Thoracic aorta (tissue), 2 donors: Measurements from ENCODE around the gene ATP5MG. TPM values are rescaled to one million over a fixed set of nuclear protein-coding genes. Genes with fewer than 3 reads are reported as not detected.

Source experiments
- ATAC-seq: fragments of 150-250 bp; one replicate; pipeline ENCODE4 v1.8.0; 2017; ENCODE audit warnings: low read depth; ENCODE audit not compliant: insufficient number of reproducible peaks, low FRiP score
- DNase-seq: peaks from one replicate; pipeline ENCODE4 v3.0.0-alpha.2; 2020; ENCODE audit warnings: low spot score
- H3K27ac ChIP-seq, 2 donors: fragments of 200-600 bp; sonication (generic); 1 replicate in 1 of 2; 2 replicates in 1 of 2; pipeline ENCODE4 v1.5.1; 2016; ENCODE audit warnings: mild to moderate bottlenecking in 2 of 2, moderate library complexity in 2 of 2
- H3K27me3 ChIP-seq: fragments of 200-600 bp; sonication (generic); replicated peaks from 2 replicates; pipeline ENCODE4 v1.6.0; 2016; ENCODE audit warnings: mild to moderate bottlenecking; ENCODE audit not compliant: insufficient read depth
- H3K36me3 ChIP-seq: fragments of 200-600 bp; sonication (generic); one replicate; pipeline ENCODE4 v1.5.1; 2016
- H3K4me1 ChIP-seq, 2 donors: fragments of 200-600 bp; sonication (generic); 1 replicate in 1 of 2; 2 replicates in 1 of 2; pipeline versions ENCODE4 v1.5.1 to v1.6.0; 2016; ENCODE audit warnings: low read depth in 2 of 2, mild to moderate bottlenecking in 1 of 2; ENCODE audit not compliant: control insufficient read depth in 1 of 2
- H3K4me3 ChIP-seq: fragments of 200-600 bp; sonication (generic); 2 replicates; pipeline ENCODE4 v1.5.1; 2016; ENCODE audit warnings: mild to moderate bottlenecking
- H3K9me3 ChIP-seq: fragments of 200-600 bp; sonication (generic); 2 replicates; pipeline ENCODE4 v1.5.1; 2016
- total RNA-seq, 2 donors: library from RNA; depleted of rRNA; stranded (reverse); fragments of >200 nt; gene quantifications; one replicate each; pipeline versions ENCODE4 v1.1.0 to v1.2.3, GENCODE V29; 2016
- TF ChIP-seq, protein P1 (sequence below): fragments of 200-600 bp; sonication (generic); IDR thresholded peaks from one replicate; pipeline ENCODE4 v1.5.1; 2019; ENCODE audit warnings: antibody characterized with exemption

Gene ATP5MG
- total RNA-seq, 2 donors from 2014 or later = 21.1 to 45.2 TPM

DNA sequence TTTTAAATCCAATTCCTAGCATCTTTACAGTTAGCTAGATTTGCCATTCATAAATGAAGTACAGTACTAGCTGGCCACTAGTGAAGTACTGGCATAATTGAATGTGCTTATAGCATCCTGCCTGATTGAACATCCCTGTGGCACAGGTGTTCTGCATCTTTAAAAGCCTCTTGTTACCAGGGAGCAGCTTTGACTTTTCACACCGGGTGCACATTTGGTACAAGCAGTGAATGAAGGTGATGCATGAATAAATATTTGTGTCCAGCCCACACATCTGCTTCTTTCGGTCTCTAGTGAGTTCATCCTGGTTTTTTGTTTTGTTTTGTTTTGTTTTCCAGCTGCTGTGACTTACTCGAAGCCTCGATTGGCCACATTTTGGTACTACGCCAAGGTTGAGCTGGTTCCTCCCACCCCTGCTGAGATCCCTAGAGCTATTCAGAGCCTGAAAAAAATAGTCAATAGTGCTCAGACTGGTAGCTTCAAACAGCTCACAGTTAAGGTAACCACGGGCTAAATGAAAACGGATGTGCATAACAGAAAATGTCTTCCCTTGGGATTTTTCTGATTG is 5.3 kb downstream of the ATP5MG start:
- no peak for DNase-seq
- TF ChIP-seq, protein P1, sequence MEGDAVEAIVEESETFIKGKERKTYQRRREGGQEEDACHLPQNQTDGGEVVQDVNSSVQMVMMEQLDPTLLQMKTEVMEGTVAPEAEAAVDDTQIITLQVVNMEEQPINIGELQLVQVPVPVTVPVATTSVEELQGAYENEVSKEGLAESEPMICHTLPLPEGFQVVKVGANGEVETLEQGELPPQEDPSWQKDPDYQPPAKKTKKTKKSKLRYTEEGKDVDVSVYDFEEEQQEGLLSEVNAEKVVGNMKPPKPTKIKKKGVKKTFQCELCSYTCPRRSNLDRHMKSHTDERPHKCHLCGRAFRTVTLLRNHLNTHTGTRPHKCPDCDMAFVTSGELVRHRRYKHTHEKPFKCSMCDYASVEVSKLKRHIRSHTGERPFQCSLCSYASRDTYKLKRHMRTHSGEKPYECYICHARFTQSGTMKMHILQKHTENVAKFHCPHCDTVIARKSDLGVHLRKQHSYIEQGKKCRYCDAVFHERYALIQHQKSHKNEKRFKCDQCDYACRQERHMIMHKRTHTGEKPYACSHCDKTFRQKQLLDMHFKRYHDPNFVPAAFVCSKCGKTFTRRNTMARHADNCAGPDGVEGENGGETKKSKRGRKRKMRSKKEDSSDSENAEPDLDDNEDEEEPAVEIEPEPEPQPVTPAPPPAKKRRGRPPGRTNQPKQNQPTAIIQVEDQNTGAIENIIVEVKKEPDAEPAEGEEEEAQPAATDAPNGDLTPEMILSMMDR = no peak
- ATAC-seq = no peak

GRCh38 chr11:118410055-118410745 is 8.8 kb downstream of the ATP5MG start:
- Histone ChIP-seq H3K9me3 (no peaks in the 10 kb centered on the region), H3K27ac (no peak overlapping the region), H3K4me3 (no peak overlapping the region), H3K4me1 (peaks cover 0 to under 1% of the 10 kb centered on the region in 2 donors), H3K36me3 (peaks cover 10% of the 10 kb centered on the region), H3K27me3 (no peaks in the 10 kb centered on the region)
- ATAC-seq = no peak
- TF ChIP-seq, protein P1 = no peak
- no peak for DNase-seq

More for the DNA sequence above, 5.3 kb downstream of the ATP5MG start:
- Histone ChIP-seq H3K4me1 (peaks cover 12 to 25% of the 10 kb centered on the region in 2 donors), H3K4me3 (no peak overlapping the region), H3K36me3 (peaks cover 10% of the 10 kb centered on the region), H3K27ac (no peak overlapping the region), H3K27me3 (no peaks in the 10 kb centered on the region), H3K9me3 (no peaks in the 10 kb centered on the region)

DNA sequence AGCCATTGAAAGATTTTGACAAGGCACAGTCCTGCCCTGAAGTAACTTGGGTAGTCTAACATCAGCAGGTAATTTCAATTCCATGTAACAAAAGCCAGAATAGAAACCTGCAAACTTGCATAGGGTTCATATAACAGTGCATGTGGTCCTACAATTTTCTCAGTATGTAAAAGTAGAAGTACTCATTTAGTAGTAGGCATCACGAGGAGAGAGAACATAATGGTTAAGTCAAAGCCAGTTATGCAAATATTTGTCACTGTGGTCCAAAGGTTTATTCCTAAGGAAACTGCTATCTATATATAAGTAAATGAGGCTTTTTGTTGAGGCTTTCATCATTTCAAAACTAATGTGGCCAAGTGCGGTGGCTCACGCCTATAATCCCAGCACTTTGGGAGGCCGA is 10.1 kb downstream of the ATP5MG start:
- Histone ChIP-seq H3K4me3 (no peak overlapping the region), H3K27me3 (no peaks in the 10 kb centered on the region), H3K4me1 (no peaks in the 10 kb centered on the region), H3K9me3 (no peaks in the 10 kb centered on the region), H3K36me3 (peaks cover 9% of the 10 kb centered on the region), H3K27ac (no peak overlapping the region)
- ATAC-seq = no peak
- TF ChIP-seq, protein P1 = no peak
- DNase-seq = no peak

DNA sequence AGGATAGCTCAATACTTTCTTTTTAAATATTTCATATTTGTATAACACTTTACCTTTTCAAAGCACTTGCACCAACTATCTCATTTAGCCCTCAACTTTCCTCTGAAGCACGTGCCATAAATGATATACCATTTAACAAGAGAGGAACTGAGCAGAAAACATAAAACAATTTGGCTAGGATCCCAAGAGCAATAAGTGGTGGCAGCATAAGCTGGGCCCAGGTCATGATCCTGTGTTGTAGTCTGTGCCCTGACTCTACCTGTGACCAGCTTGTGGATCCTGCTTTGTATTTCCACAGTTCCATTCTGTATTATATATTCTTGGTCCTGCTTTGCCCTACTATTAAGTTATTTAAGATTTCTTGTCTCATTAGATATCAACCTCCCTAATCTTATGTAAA is 11.5 kb downstream of the ATP5MG start:
- no peaks in the 10 kb centered on the region for H3K4me1 ChIP-seq
- ATAC-seq = no peak
- H3K36me3 ChIP-seq = peaks cover 4% of the 10 kb centered on the region
- TF ChIP-seq, protein P1 = no peak
- no peak overlapping the region for H3K4me3 ChIP-seq
- no peaks in the 10 kb centered on the region for H3K9me3 ChIP-seq
- no peak for DNase-seq
- H3K27me3 ChIP-seq = no peaks in the 10 kb centered on the region
- H3K27ac ChIP-seq = no peak overlapping the region

DNA sequence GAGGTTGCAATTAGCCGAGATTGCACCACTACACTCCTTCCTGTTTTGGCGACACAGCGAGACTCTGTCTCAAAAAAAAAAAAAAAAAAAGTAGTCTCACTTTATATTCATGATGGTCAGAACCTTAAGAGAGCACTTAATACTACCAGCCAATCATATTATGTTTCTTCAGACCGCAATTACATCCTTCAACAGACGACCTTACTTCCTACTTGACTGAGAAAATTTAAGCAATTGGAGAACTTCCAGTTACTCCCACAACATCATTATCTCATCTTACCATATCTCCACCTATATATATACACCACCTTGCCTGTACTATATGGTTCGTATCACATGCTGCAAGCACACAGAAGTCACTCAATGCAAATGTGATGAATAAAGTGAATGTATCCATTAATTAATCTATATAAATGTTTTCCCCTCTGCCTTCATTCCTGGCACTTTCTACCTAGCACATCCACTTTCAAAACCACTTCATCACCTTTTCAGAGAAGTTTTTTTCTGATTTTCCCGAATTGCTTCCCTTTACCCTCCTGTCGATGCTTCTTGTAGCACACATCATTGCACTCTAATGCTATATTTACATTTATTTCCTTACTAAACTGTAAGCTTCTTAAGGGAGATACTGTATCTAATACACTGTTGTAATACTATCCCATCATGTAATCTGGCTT is 13.8 kb downstream of the ATP5MG start:
- Histone ChIP-seq H3K4me1 (no peaks in the 10 kb centered on the region), H3K36me3 (peaks cover 4% of the 10 kb centered on the region), H3K27ac (no peak overlapping the region), H3K27me3 (no peaks in the 10 kb centered on the region), H3K4me3 (no peak overlapping the region), H3K9me3 (no peaks in the 10 kb centered on the region)
- ATAC-seq (no peak), DNase-seq (no peak)
- TF ChIP-seq, protein P1 = no peak
